Tibial nerve (tissue), 4 donors: ENCODE results near the gene KPNA4. TPM values are rescaled to one million over a fixed set of nuclear protein-coding genes. Genes with fewer than 3 reads are reported as not detected.

Source experiments
- DNase-seq, 2 donors: peaks; one replicate each; pipeline ENCODE4 v3.0.0-alpha.2; 2019; ENCODE audit warnings: low spot score in 2 of 2
- H3K27ac ChIP-seq, 4 donors: fragments of 200-600 bp; sonication (generic) in 3 of 4; one replicate each; pipeline ENCODE4 v1.5.1; 2017 to 2019; ENCODE audit warnings: mild to moderate bottlenecking in 1 of 4
- H3K27me3 ChIP-seq, 2 donors: fragments of 200-600 bp; sonication (generic) in 1 of 2; one replicate each; pipeline versions ENCODE4 v1.5.1 to v1.6.0; 2017 to 2019
- H3K36me3 ChIP-seq, 3 donors: fragments of 200-600 bp; sonication (generic); one replicate each; pipeline ENCODE4 v1.5.1; 2018 to 2019
- H3K4me1 ChIP-seq, 4 donors: fragments of 200-600 bp; sonication (generic) in 3 of 4; one replicate each; pipeline ENCODE4 v1.5.1; 2017 to 2019
- H3K4me3 ChIP-seq, 4 donors: fragments of 200-600 bp; sonication (generic) in 3 of 4; one replicate each; pipeline ENCODE4 v1.5.1; 2017 to 2019; ENCODE audit warnings: mild to moderate bottlenecking in 1 of 4, moderate library complexity in 1 of 4
- H3K9me3 ChIP-seq, 4 donors: fragments of 200-600 bp; sonication (generic) in 3 of 4; one replicate each; pipeline ENCODE4 v1.5.1; 2017 to 2019
- EP300 ChIP-seq, 2 donors: sonication (generic); formaldehyde crosslinking; IDR thresholded peaks; one replicate each; pipeline ENCODE4 v1.6.1; 2017; ENCODE audit warnings: antibody characterized with exemption in 2 of 2, mild to moderate bottlenecking in 1 of 2
- POLR2A ChIP-seq, 2 donors: fragments of 450-650 bp; IDR thresholded peaks; one replicate each; pipeline ENCODE4 v1.6.1; 2017; ENCODE audit warnings: antibody characterized with exemption in 2 of 2, mild to moderate bottlenecking in 2 of 2, moderate library complexity in 2 of 2
- WGBS, 2 donors: methylation state at CpG; one replicate each; pipeline ENCODE4 v1.1.5; 2018; 5-methylcytosine and 5-hydroxymethylcytosine counted together
- total RNA-seq, 4 donors: library from RNA; depleted of rRNA; stranded (reverse); fragments of >200 nt; gene quantifications; one replicate each; pipeline ENCODE4 v1.1.0, GENCODE V29; 2016
- TF ChIP-seq, protein P1 (sequence below), 5 experiments: fragments of 200-600 bp in 3 of 5; fragments of 450-650 bp in 2 of 5; sonication (generic) in 3 of 5; IDR thresholded peaks; one replicate each; pipeline ENCODE4 v1.5.1; 2016 to 2019; ENCODE audit warnings: antibody characterized with exemption in 5 of 5, mild to moderate bottlenecking in 3 of 5, moderate library complexity in 2 of 5

The KPNA4 gene
- total RNA-seq, 4 donors from 2014 or later = 27.0 to 32.4 (median 30.2) TPM

DNA sequence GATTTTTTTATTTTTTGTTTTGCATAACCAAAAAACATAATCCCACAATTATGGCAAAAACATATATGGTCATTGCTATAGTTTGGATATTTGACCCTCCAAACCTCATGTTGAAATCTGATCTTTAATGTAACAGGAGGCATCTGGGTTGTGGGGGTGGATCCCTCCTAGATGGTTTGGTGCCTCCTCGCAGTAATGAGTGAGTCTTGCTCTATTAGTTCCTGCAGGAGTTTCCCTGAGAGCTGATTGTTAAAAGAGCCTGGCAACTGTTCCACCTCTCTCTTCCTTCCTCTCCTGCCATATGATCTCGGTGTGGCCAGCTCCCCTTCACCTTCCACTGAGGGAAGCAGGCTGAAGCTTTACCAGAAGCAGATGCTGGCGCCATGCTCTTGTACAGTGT is 82.6 kb downstream of the KPNA4 start:
- Histone ChIP-seq H3K9me3 (no peaks in the 10 kb centered on the region), H3K36me3 (no peaks in the 10 kb centered on the region), H3K4me1 (no peaks in the 10 kb centered on the region), H3K4me3 (no peak overlapping the region), H3K27me3 (no peaks in the 10 kb centered on the region), H3K27ac (no peak overlapping the region)
- 78 to 79% methylated on average over 3 of the region's 3 CpGs for WGBS, 2 donors
- DNase-seq = no peak
- TF ChIP-seq EP300 (IDR thresholded peaks at IDR 0.05) = no peak
- TF ChIP-seq, protein P1, sequence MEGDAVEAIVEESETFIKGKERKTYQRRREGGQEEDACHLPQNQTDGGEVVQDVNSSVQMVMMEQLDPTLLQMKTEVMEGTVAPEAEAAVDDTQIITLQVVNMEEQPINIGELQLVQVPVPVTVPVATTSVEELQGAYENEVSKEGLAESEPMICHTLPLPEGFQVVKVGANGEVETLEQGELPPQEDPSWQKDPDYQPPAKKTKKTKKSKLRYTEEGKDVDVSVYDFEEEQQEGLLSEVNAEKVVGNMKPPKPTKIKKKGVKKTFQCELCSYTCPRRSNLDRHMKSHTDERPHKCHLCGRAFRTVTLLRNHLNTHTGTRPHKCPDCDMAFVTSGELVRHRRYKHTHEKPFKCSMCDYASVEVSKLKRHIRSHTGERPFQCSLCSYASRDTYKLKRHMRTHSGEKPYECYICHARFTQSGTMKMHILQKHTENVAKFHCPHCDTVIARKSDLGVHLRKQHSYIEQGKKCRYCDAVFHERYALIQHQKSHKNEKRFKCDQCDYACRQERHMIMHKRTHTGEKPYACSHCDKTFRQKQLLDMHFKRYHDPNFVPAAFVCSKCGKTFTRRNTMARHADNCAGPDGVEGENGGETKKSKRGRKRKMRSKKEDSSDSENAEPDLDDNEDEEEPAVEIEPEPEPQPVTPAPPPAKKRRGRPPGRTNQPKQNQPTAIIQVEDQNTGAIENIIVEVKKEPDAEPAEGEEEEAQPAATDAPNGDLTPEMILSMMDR (IDR thresholded peaks at IDR 0.05) = no peak
- TF ChIP-seq POLR2A (IDR thresholded peaks at IDR 0.05) = no peak

DNA sequence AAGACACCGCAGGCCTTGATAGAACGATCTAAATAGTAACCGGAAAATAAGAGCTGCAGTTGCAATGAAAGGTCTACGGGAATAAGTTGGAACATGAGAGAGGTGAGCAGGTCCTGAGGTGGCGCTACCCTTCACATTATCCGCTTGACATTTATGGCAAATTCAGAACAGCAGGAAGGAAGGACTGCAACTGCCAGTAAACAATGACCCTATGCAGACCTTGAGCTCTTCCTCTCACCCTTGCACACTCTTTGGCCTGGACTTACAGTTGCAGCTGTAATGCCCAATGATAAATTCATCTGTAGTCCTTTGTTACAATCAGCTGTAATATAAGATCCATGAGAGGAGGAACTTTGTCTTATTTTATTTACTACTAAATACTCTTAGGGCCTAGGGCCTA is 83.5 kb downstream of the KPNA4 start:
- TF ChIP-seq, protein P1 (IDR thresholded peaks at IDR 0.05) = no peak
- no peak for TF ChIP-seq POLR2A (IDR thresholded peaks at IDR 0.05)
- no peak for TF ChIP-seq EP300 (IDR thresholded peaks at IDR 0.05)
- WGBS, 2 donors = 71 to 83% methylated on average over 6 of the region's 6 CpGs
- H3K4me1 ChIP-seq = no peaks in the 10 kb centered on the region
- DNase-seq = no peak
- H3K27ac ChIP-seq = no peak overlapping the region
- H3K36me3 ChIP-seq = no peaks in the 10 kb centered on the region
- no peaks in the 10 kb centered on the region for H3K9me3 ChIP-seq
- no peak overlapping the region for H3K4me3 ChIP-seq
- no peaks in the 10 kb centered on the region for H3K27me3 ChIP-seq

GRCh38 chr3:160480931-160481330 is 84.4 kb downstream of the KPNA4 start:
- no peaks in the 10 kb centered on the region for H3K9me3 ChIP-seq
- H3K27me3 ChIP-seq = no peaks in the 10 kb centered on the region
- WGBS, 2 donors = 88 to 93% methylated on average over 5 of the region's 5 CpGs
- TF ChIP-seq POLR2A (IDR thresholded peaks at IDR 0.05) (no peak), EP300 (IDR thresholded peaks at IDR 0.05) (no peak)
- TF ChIP-seq, protein P1 (IDR thresholded peaks at IDR 0.05) = no peak
- DNase-seq = no peak
- H3K4me1 ChIP-seq = no peaks in the 10 kb centered on the region
- H3K36me3 ChIP-seq = no peaks in the 10 kb centered on the region
- H3K4me3 ChIP-seq = no peak overlapping the region
- no peak overlapping the region for H3K27ac ChIP-seq

DNA sequence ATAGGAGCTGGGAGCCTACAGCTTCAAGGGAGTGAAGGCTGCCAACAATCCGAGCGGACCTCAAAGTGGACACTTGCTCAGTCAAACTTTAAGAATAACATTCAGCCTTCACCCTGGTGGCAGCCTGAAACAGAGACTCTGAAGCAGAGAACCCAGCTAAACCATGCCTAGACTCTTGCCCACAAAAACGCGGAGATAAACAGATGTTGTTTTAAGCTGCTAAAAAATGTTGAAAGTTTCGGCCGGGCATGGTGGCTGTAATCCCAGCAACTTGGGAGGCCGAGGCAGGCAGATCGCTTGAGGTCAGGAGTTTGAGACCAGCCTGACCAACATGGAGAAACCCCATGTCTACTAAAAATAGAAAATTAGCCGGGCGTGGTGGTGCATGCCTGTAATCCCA is 86.0 kb downstream of the KPNA4 start:
- Histone ChIP-seq H3K27me3 (no peaks in the 10 kb centered on the region), H3K27ac (no peak overlapping the region), H3K36me3 (no peaks in the 10 kb centered on the region), H3K9me3 (no peaks in the 10 kb centered on the region), H3K4me1 (peaks cover 0 to 3% (median 0%) of the 10 kb centered on the region in 4 donors), H3K4me3 (no peak overlapping the region)
- TF ChIP-seq EP300 (IDR thresholded peaks at IDR 0.05) (no peak), POLR2A (IDR thresholded peaks at IDR 0.05) (no peak)
- TF ChIP-seq, protein P1 (IDR thresholded peaks at IDR 0.05) = no peak
- WGBS, 2 donors = 88 to 93% methylated on average over 10 of the region's 10 CpGs
- no peak for DNase-seq

DNA sequence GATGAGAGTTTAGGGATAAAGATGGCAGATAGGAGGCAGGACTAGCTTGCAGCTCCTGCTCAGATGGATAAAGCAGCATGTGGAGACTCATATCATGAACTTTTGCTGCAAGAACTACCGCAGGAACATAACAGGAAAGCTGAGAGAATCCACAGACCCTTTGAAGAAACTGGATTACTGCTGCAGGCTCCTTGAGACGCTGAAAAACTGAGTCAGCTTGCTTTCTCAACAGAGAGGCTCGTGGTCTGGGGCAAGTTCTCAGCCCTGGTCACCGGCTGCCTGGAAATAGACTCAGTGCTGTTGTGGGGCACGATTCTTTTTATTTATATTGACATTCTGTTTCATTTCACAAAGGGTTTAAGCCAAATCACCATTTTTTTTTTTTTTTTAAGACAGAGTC is 87.0 kb downstream of the KPNA4 start:
- no peak for TF ChIP-seq EP300 (IDR thresholded peaks at IDR 0.05)
- TF ChIP-seq POLR2A (IDR thresholded peaks at IDR 0.05) = no peak
- TF ChIP-seq, protein P1 (IDR thresholded peaks at IDR 0.05) = no peak
- 74 to 85% methylated on average over 5 of the region's 5 CpGs for WGBS, 2 donors

More for the DNA sequence above, 87.0 kb downstream of the KPNA4 start:
- Histone ChIP-seq H3K27me3 (no peaks in the 10 kb centered on the region), H3K27ac (no peak overlapping the region), H3K36me3 (no peaks in the 10 kb centered on the region), H3K4me3 (no peak overlapping the region), H3K4me1 (peaks cover 0 to 3% (median 0%) of the 10 kb centered on the region in 4 donors), H3K9me3 (no peaks in the 10 kb centered on the region)
- no peak for DNase-seq
